ENCODE data around the gene POTEG. TPM values are rescaled to one million over a fixed set of nuclear protein-coding genes. Genes with fewer than 3 reads are reported as not detected.
A peak's percentile ranks its signal among the peaks of the same experiment; 100 is the strongest.
"Not testable (repeated sequence)": the region's sequence is repeated elsewhere in the genome, so short reads cannot be mapped to it uniquely, and the experiment has no call there.

POTEG gene
- total RNA-seq (2021; ENCODE audit: unreplicated experiment) (not detected), Bru-seq, nascent RNA (not detected), BruChase-seq, experiment 1, labeled RNA remaining after a 2-hour chase (not detected), BruChase-seq, experiment 2, labeled RNA remaining after a 6-hour chase (percentile 3 among the genes with signal in this experiment)
- 0.16 TPM for polyA plus RNA-seq (2012; ENCODE audit: insufficient read length)
- long read RNA-seq = 0 reads

DNA sequence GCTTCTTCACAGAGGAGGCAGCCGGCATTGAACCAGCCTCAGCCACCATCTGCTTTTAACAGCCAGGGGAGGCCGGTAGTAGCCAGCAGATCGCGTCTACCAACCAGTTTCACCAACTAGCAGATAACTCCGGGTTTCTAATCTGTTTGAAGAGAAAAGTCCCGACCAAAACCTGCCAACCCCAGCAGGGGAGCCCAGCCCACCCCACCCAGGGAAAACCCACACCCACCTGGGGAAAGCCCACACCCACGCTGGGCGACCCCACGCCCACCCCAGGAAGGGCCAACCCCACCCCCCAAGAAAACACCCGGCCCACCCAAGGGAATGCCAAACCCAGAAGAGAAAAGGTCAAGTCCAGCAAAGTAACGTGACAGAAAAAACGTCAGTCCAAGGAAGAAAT, at the start of gene POTEG:
Gene POTEG, minus strand, starts transcription at position 101 of the 400 bp plus-strand sequence. Its CDS starts 52 bp downstream, at position 49.
- BruUV-seq (replicated peaks); DNase-seq (ENCODE audit: low read depth, low spot score); H3K36me3 ChIP-seq (ENCODE audit: control insufficient read depth, insufficient read depth, low read length); ATAC-seq; H3K4me3 ChIP-seq (ENCODE audit: low read depth in 2 of 2, low read length in 2 of 2); H3K9me3 ChIP-seq (ENCODE audit: control insufficient read depth, insufficient read depth, low read depth, low read length); CTCF ChIA-PET; intact Hi-C loops (cut with micrococcal nuclease; ENCODE audit: unreplicated experiment); H3K27me3 ChIP-seq (ENCODE audit: control insufficient read depth, insufficient read depth, low read length); H3K4me1 ChIP-seq (ENCODE audit: control insufficient read depth, insufficient read depth, low read length); H3K27ac ChIP-seq (ENCODE audit: low read length); POLR2A ChIA-PET; in situ Hi-C loops (cut with HindIII; ENCODE audit: low pct_unique_long_range_greater_than_20kb, low sequenced_read_pairs): not testable (repeated sequence)

GRCh38 chr14:19482093-19482492, 48.0 kb upstream of the POTEG start:
- H3K4me3 ChIP-seq (ENCODE audit: low read depth in 2 of 2, low read length in 2 of 2); POLR2A ChIA-PET; ATAC-seq; intact Hi-C loops (cut with micrococcal nuclease; ENCODE audit: unreplicated experiment); BruUV-seq (replicated peaks); H3K4me1 ChIP-seq (ENCODE audit: control insufficient read depth, insufficient read depth, low read length); H3K9me3 ChIP-seq (ENCODE audit: control insufficient read depth, insufficient read depth, low read depth, low read length); H3K27ac ChIP-seq (ENCODE audit: low read length); in situ Hi-C loops (cut with HindIII; ENCODE audit: low pct_unique_long_range_greater_than_20kb, low sequenced_read_pairs); DNase-seq (ENCODE audit: low read depth, low spot score); H3K27me3 ChIP-seq (ENCODE audit: control insufficient read depth, insufficient read depth, low read length); H3K36me3 ChIP-seq (ENCODE audit: control insufficient read depth, insufficient read depth, low read length); CTCF ChIA-PET: not testable (repeated sequence)

DNA sequence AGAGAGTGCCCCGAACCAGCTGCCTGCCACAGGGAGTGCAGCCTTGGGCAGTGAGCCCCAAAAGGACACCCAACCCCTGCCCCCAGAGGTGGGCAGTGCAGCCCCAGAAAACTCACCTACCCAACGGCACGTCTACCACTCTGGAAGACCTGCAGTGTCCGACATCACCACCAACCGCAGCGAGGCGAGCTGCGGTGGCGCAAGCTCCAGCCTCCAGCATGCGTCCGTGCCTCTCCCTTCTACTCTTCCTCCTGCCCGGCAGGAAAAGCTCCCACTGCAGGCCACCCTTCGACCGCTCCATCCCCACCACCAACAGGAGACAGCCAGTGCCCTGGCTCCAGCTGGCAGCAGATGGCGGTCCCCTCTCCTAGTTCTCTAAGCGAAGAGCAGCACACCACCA, 47.3 kb upstream of the POTEG start:
- DNase-seq (ENCODE audit: low read depth, low spot score); intact Hi-C loops (cut with micrococcal nuclease; ENCODE audit: unreplicated experiment); ATAC-seq; in situ Hi-C loops (cut with HindIII; ENCODE audit: low pct_unique_long_range_greater_than_20kb, low sequenced_read_pairs); H3K4me3 ChIP-seq (ENCODE audit: low read depth in 2 of 2, low read length in 2 of 2); POLR2A ChIA-PET; H3K4me1 ChIP-seq (ENCODE audit: control insufficient read depth, insufficient read depth, low read length); H3K27me3 ChIP-seq (ENCODE audit: control insufficient read depth, insufficient read depth, low read length); H3K36me3 ChIP-seq (ENCODE audit: control insufficient read depth, insufficient read depth, low read length); CTCF ChIA-PET; H3K9me3 ChIP-seq (ENCODE audit: control insufficient read depth, insufficient read depth, low read depth, low read length); H3K27ac ChIP-seq (ENCODE audit: low read length); BruUV-seq (replicated peaks): not testable (repeated sequence)

GRCh38 chr14:19480491-19480890, 46.4 kb upstream of the POTEG start:
- in situ Hi-C loops (cut with HindIII; ENCODE audit: low pct_unique_long_range_greater_than_20kb, low sequenced_read_pairs); H3K4me1 ChIP-seq (ENCODE audit: control insufficient read depth, insufficient read depth, low read length); intact Hi-C loops (cut with micrococcal nuclease; ENCODE audit: unreplicated experiment); H3K36me3 ChIP-seq (ENCODE audit: control insufficient read depth, insufficient read depth, low read length); H3K9me3 ChIP-seq (ENCODE audit: control insufficient read depth, insufficient read depth, low read depth, low read length); ATAC-seq; DNase-seq (ENCODE audit: low read depth, low spot score); H3K27ac ChIP-seq (ENCODE audit: low read length); H3K27me3 ChIP-seq (ENCODE audit: control insufficient read depth, insufficient read depth, low read length); POLR2A ChIA-PET; H3K4me3 ChIP-seq (ENCODE audit: low read depth in 2 of 2, low read length in 2 of 2); CTCF ChIA-PET; BruUV-seq (replicated peaks): not testable (repeated sequence)

DNA sequence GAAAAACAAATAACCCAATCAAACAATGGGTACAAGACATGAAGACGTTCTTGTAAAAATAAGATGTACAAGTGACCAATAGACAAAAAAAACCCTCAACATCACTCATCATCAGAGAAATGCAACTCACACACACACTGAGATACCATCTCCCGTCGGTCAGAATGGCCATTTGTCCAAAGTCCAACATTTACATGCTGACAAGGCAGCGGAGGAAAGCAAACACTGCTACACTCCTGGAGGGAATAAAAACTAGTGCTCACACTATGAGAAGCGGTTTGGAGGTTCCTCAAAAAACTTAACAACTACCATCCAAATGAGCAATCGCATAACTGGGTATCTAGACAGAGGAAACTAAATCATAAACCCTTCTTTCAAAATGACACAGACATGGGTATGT, 11.6 kb upstream of the POTEG start:
- CTCF ChIA-PET; H3K27me3 ChIP-seq (ENCODE audit: control insufficient read depth, insufficient read depth, low read length): not testable (repeated sequence)

DNA sequence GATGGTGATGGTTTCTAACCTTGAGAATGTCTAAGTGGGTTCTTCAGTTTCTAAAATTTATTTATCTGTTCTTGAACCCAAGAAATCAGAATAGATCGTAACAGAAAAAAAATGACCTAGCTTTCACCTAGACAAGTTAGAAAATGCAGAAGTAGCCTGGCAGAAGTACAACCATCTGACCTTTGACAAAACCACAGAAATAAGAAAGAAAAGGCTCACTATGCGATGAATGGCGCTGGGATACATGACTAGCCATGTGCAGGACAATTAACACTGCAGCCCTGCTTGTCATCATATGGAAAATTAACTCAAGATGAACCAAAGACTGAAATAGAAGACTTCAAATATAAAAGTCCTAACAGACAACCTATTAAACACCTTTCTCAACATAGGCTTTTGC, 5.7 kb upstream of the POTEG start:
- H3K4me1 ChIP-seq (ENCODE audit: control insufficient read depth, insufficient read depth, low read length); CTCF ChIA-PET; H3K9me3 ChIP-seq (ENCODE audit: control insufficient read depth, insufficient read depth, low read depth, low read length); H3K27me3 ChIP-seq (ENCODE audit: control insufficient read depth, insufficient read depth, low read length); in situ Hi-C loops (cut with HindIII; ENCODE audit: low pct_unique_long_range_greater_than_20kb, low sequenced_read_pairs); H3K36me3 ChIP-seq (ENCODE audit: control insufficient read depth, insufficient read depth, low read length); BruUV-seq (replicated peaks); POLR2A ChIA-PET; H3K27ac ChIP-seq (ENCODE audit: low read length); intact Hi-C loops (cut with micrococcal nuclease; ENCODE audit: unreplicated experiment); H3K4me3 ChIP-seq (ENCODE audit: low read depth in 2 of 2, low read length in 2 of 2); ATAC-seq; DNase-seq (ENCODE audit: low read depth, low spot score): not testable (repeated sequence)

More for the DNA sequence above, 11.6 kb upstream of the POTEG start:
- intact Hi-C loops (cut with micrococcal nuclease; ENCODE audit: unreplicated experiment); H3K9me3 ChIP-seq (ENCODE audit: control insufficient read depth, insufficient read depth, low read depth, low read length); H3K36me3 ChIP-seq (ENCODE audit: control insufficient read depth, insufficient read depth, low read length); H3K27ac ChIP-seq (ENCODE audit: low read length); in situ Hi-C loops (cut with HindIII; ENCODE audit: low pct_unique_long_range_greater_than_20kb, low sequenced_read_pairs); POLR2A ChIA-PET; BruUV-seq (replicated peaks); ATAC-seq; H3K4me3 ChIP-seq (ENCODE audit: low read depth in 2 of 2, low read length in 2 of 2); DNase-seq (ENCODE audit: low read depth, low spot score); H3K4me1 ChIP-seq (ENCODE audit: control insufficient read depth, insufficient read depth, low read length): not testable (repeated sequence)

DNA sequence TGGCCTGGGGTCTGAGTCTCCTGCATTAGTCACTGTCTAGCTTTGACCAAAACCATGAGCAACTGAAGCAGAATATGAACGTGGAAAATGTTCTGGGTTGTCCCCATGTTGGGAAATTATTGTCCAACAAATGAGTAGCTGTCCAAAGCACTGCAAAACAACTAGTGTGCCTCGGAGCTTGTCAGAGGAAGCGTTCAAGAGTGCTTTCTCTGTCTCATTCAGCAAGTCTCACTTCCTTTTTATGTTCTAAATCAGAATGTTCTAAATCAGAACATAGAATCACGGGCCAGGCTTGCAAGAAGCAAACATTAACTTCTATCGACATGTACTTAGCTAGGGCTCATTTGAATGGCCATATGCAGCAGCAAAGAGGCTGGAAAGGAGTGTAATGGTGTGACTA, 5.1 kb upstream of the POTEG start:
- in situ Hi-C loops (cut with HindIII; ENCODE audit: low pct_unique_long_range_greater_than_20kb, low sequenced_read_pairs); BruUV-seq (replicated peaks); H3K9me3 ChIP-seq (ENCODE audit: control insufficient read depth, insufficient read depth, low read depth, low read length); H3K27ac ChIP-seq (ENCODE audit: low read length); ATAC-seq; intact Hi-C loops (cut with micrococcal nuclease; ENCODE audit: unreplicated experiment); DNase-seq (ENCODE audit: low read depth, low spot score); CTCF ChIA-PET; H3K27me3 ChIP-seq (ENCODE audit: control insufficient read depth, insufficient read depth, low read length); POLR2A ChIA-PET; H3K4me3 ChIP-seq (ENCODE audit: low read depth in 2 of 2, low read length in 2 of 2); H3K4me1 ChIP-seq (ENCODE audit: control insufficient read depth, insufficient read depth, low read length); H3K36me3 ChIP-seq (ENCODE audit: control insufficient read depth, insufficient read depth, low read length): not testable (repeated sequence)

DNA sequence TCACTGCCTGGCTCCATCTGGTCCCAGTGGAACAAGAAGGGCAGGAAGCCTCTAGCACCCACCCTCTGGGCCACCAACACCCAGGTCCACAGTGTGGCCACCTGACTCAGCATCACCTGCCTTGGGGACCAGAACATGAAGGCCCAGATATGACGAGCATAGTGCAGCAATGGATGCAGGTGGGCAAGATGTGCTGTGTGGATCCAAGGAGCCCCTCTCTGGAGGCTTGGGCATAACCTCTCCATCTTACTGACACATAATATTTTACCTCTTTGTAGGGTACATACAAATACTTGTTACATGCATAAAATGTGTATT, 2.9 kb upstream of the POTEG start:
- H3K4me3 ChIP-seq (ENCODE audit: low read depth in 2 of 2, low read length in 2 of 2); BruUV-seq (replicated peaks); POLR2A ChIA-PET; H3K27ac ChIP-seq (ENCODE audit: low read length); DNase-seq (ENCODE audit: low read depth, low spot score); intact Hi-C loops (cut with micrococcal nuclease; ENCODE audit: unreplicated experiment); H3K36me3 ChIP-seq (ENCODE audit: control insufficient read depth, insufficient read depth, low read length); H3K4me1 ChIP-seq (ENCODE audit: control insufficient read depth, insufficient read depth, low read length); H3K9me3 ChIP-seq (ENCODE audit: control insufficient read depth, insufficient read depth, low read depth, low read length); in situ Hi-C loops (cut with HindIII; ENCODE audit: low pct_unique_long_range_greater_than_20kb, low sequenced_read_pairs); H3K27me3 ChIP-seq (ENCODE audit: control insufficient read depth, insufficient read depth, low read length); CTCF ChIA-PET: not testable (repeated sequence)
- ATAC-seq = 0 out of 2 replicates have a peak, but pooled peaks have one; percentile 38
